SKM-1 treated with dmso at 0.1 percent for 144 hours (cell line): ENCODE results near the gene NPC1L1.
"Not testable (repeated sequence)": the region's sequence is repeated elsewhere in the genome, so short reads cannot be mapped to it uniquely, and the experiment has no call there.

Experiments
- DNase-seq: peaks from one replicate; lab custom pipeline; 2025; ENCODE audit not compliant: unreplicated experiment; lab: John Stamatoyannopoulos, UW

The NPC1L1 gene

DNA sequence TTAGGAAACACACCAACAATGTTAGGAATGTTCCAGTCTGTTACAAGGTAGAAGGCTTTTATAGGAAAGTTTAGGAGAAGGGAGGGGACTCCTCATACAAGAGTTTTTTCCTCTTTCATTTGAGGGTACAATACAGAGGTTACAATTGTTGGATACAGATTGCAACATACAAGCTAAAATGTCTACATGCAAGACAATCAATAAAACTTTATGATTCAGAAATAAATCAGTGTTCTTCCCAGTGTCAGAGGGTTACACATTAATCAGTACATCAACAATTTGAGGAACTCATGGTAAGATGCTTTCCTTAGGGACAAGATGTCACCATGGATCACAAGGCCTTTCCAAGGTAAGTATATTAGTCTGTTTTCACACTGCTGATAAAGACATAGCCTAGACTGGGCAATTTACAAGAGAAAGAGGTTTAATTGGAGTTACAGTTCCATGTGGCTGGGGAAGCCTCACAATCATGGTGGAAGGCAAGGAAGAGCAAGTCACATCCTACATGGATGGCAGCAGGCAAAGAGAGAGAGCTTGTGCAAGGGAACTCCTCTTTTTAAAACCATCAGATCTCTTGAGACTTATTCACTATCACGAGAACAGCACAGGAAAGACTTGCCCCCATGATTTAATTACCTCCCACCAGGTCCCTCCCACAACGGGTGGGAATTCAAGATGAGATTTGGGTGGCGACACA, 34.4 kb downstream of the NPC1L1 start:
- DNase-seq = not testable (repeated sequence)

GRCh38 chr7:44505595-44505994, 35.5 kb downstream of the NPC1L1 start:
- no peak for DNase-seq

GRCh38 chr7:44498230-44498954, 42.7 kb downstream of the NPC1L1 start:
- no peak for DNase-seq

DNA sequence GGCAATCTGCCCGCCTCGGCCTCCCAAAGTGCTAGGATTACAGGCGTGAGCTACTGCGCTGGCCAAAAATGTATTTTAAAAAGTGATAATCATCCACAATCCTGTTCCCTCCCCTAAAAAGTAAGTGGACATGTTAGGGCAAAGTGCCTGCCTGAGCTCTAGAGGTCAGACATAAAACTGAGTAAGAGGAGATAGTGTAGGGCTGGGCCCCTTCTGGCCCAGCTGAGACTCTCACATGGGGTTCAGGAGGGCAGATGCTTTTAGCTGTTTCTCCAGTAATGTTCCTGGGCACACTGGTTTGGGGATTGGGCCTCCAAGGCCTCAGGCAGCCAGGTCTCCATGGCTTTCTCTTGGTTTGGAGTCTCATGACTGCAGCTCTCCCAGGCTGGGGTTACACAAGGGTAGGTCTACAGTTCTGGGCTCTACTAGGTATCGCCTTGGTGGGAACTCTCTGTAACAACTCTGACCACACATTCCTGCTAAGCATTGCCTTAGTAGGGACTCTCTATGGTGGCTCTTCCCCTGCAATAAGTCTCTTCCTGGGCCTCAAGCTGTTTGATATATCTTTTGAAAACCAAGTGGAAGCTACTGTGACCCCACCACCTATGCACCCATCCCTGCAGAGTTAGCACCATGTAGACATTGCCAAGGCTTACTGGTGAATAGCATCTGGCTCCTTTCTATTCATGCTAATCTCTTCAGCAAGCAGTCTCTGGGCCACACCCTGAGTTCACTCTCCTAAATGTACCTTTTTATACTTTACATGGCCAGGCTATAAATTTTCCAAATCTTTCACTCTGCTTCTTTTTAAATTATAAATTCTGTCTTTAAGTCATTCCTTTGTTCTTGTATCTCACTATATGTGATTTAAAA, 43.7 kb downstream of the NPC1L1 start:
- no peak for DNase-seq

- no peak for DNase-seq
Observed at GRCh38 chr7:44496385-44496784, 44.7 kb downstream of the NPC1L1 start.

GRCh38 chr7:44494960-44495359, 46.2 kb downstream of the NPC1L1 start:
- DNase-seq = no peak

GRCh38 chr7:44491229-44491628, 49.9 kb downstream of the NPC1L1 start:
- no peak for DNase-seq

- DNase-seq = peak; percentile 57
Observed at GRCh38 chr7:44490351-44491200, 50.6 kb downstream of the NPC1L1 start, which contains the start of gene NUDCD3. TSS of gene NUDCD3 (minus strand) at chr7:44490658. CDS start at chr7:44490600, 58 bp downstream.

- DNase-seq = no peak
Observed at GRCh38 chr7:44489955-44490350, 51.2 kb downstream of the NPC1L1 start.

DNA sequence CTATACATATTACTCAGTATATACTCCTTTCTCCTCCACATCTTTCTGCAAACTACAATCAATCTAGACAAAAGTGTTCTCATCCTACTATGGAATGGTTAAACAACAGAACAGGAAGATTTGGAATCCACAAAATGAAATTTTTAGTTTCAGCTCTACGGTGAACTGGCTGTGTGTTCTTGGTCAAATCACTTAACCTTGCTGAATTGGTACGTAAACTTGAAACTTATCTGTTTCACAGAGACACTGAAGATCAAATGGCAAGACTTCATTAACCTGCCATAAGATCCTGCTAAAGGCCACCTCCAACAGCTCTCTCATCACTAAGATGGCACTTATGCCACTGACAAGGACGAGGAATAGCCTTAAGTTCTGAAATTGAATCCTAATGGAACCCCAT, 52.2 kb downstream of the NPC1L1 start:
- no peak for DNase-seq

DNA sequence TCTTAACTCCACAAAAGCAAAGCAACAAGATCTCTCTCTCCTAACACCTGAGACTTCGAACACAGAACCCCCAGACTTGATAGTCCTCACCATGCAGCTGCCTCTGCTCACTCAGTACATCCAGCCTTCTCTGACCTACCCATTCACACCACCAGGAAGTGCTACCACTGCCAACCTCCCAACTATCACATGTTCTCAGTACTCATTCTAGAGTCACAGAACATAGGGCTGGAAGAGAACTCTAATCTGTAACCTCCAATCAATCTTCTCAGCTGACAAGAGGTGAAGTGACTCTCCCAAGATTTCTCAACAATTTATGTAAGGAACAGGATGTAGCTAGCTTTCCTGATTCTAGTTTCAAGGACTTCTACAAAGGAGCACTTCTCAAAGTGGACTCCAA, 54.4 kb downstream of the NPC1L1 start:
- DNase-seq = no peak

DNA sequence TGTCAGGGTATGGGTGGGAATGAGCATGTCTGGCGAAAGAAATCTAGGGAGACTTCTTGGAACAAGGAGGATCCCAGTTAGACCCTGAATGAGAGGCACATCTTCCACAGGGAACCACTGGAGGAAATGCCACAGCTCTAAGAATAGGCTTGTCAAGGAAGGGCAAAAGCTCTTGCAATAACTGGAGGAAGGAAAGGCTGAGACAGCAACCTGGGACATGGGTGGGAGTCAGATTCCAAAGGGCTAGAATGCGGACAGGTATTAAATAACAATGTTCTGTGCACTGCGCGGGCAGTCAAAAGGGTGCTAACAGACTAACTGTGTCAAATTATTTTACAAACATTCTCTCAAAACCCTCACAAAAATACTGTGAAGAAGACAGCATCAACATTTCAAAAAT, 55.1 kb downstream of the NPC1L1 start:
- DNase-seq = no peak

DNA sequence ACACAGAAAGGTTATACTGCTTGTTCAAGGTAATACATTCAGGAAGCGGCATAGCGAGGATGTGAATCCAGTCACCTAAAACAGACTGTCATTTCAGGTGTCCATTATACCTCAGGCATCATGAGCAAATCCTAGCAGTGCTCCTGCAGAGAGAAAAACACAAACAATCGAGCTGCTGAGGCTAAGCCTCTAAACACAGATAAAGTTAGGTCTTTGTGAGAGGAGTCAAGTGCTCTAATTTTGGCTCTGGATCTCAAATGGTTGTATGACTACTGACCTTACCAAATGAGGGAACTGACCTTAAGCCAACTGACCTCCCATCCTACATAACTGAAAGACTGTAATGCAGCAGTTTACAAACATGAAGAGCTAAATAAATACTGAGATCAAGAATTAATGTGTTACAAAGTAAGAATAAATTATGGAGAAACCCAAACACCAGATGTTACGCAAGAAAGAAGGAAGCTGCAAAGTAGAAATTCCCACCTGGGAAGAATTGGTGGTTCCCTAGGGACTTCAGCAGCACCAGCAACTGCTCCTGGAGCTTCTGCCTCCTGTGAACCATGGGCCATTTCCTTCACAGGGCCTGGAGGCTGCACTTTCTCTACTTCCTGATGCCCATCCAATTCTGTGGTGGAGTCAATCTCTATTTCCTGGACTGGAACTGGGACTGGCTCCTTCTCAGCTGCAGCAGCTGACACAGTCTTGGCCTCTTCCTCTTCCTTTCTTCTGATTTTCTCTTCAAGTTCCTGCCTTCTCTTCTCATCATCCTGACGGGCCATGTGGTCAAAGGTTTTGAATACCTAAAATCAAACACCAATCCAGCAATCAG, 56.4 kb downstream of the NPC1L1 start:
- no peak for DNase-seq

GRCh38 chr7:44482502-44483485, 58.3 kb downstream of the NPC1L1 start:
- no peak for DNase-seq

DNA sequence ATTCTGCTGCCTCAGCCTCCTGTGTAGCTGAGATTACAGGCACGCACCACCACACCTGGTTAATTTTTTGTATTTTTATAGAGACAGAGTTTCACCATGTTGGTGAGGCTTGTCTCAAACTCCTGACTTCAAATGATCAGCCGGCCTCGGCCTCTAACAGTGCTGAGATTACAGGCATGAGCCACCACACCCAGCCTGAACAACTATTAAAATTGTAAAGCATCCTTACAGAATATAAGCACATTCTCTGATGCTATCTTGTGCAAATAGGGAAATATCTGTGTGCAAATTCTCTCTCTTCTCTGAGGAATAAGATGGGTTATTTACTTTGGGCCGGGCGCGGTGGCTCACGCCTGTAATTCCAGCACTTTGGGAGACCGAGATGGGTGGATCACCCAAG, 63.2 kb downstream of the NPC1L1 start:
- DNase-seq = no peak

GRCh38 chr7:44477063-44477830, 63.9 kb downstream of the NPC1L1 start:
- peak; percentile 56 for DNase-seq

- no peak for DNase-seq
Observed at GRCh38 chr7:44476313-44476712, 64.8 kb downstream of the NPC1L1 start.

- no peak for DNase-seq
Observed at GRCh38 chr7:44473295-44473694, 67.8 kb downstream of the NPC1L1 start.
